GM19193 (cell line): ENCODE results near the gene ZNF12.

Experiments
- POLR2A ChIP-seq: IDR thresholded peaks from 4 replicates; pipeline ENCODE4 v1.6.1; 2011; ENCODE audit not compliant: insufficient read depth, insufficient read length; ENCODE audit errors: extremely low read depth

ZNF12 gene

GRCh38 chr7:6680146-6680545 lies 26.6 kb downstream of the ZNF12 start:
- no peak for TF ChIP-seq POLR2A

DNA sequence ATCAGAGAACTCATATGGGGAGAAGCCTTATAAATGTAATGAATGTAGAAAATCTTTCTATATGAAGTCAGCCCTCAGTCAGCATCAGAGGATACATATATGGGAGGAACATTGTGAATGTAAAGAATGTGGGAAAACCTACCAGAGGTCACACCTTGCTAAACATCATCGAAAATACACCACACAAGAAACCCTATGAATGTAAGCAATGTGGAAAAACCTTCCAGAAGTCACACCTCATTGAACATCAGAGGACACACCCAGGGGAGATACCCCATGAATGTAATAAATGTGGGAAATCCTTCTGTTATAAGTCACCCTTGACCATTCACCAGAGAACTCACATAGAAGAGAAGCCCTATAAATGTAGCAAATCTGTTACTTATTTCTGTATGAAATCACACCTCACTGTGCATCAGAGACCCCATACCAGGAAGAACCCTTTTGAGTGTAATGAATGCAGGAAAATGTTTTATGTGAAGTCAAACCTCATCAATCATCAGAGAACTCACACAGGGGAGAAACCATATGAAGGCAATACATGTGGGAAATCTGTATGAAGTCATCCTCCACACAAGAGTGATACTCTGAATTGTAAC lies 30.8 kb downstream of the ZNF12 start:
- TF ChIP-seq POLR2A = no peak

- TF ChIP-seq POLR2A = no peak
Observed at GRCh38 chr7:6658618-6659345, 48.0 kb downstream of the ZNF12 start.

DNA sequence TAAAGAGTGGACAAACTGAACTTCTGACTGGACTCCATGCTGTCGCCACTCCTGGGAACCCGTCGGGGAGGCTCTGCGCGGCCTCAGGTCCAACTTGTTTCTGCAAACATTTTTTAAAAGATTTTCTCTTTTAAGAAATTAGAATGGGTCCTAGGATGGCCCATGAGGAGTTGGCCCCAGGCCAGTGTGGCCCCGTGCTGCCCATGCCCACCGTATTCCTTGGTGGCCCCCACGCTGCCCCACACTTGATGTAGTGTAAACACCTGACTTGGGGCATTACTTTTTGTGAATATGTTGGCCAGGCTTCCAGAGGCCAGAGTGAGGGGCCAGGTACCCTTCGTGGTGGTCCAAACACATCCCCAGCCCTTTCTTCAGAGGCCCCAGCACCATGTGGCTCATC lies 50.3 kb downstream of the ZNF12 start:
- no peak for TF ChIP-seq POLR2A

DNA sequence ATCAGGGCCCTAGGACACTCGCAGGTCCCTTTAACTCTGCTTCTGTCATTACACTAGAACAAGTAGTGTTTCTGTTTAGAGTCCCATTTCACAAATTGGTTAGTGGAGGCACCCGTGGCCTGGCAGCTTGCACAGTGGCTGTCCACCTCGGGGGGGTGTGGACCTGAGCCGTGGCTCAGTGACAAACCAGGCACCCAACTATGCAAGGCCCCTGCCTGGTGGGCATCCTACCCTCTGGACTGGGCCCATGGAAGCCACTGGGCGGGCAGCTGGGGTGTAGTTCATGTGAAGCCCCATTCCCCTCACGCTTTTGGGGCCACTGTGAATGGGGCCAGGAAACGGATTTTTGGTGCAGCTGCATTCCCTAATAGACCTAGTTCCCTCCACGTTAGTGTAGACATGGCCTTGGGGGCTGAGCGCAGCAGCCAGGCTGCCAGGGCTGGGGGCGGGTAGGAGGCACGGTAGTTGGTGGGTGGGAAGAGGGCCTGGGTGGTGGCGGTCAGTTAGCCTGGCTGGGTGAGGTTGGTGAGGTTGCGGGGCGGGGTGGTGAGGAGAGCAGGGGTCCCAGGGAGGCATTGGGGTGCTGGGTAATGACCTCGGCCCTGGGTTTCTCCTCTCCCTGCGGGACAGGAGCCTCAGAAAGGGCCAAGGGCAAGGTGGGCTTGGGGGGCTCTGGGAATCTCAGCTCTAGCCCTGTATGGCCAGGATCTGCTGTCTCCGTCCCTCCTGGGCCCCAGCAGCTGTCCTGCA lies 50.9 kb downstream of the ZNF12 start:
- no peak for TF ChIP-seq POLR2A

DNA sequence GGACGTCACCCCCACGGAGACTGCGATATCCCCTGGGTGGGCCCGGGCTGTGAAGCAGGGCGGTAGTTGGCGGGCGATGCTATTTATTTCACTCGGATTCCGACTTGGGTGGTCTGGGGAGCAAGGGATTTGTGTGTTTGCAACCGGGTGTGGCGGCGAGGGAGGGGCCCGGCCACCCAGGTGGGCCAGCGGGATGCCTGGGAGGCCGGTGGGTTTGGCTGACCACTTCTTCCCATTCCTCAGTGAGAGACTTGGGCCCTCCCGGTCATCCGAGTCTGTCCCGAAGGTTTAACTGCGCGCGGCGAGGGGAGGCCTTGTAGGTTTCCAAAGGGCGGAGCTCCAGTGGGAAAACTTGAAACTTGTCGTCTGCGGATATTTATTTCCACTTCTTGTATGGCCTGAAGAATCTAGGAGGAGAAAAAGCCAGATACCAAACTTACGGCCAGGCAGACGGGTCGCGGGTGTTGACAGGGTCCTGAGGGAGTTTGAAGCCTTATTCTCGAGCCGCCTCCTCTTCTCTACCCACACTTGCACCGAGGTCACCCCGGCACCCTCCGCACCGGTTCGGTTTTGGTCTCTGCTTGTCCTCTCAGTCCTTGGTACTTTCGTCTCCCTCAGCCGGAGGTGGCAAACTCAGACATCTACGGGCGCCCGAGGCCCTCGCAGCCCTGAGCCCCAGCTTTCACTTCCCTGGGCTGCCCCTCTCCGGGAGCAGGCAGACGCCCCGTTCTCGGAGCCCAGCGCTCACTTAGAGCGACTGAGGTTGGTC lies 51.7 kb downstream of the ZNF12 start:
- TF ChIP-seq POLR2A = no peak

GRCh38 chr7:6654113-6654841 lies 52.5 kb downstream of the ZNF12 start:
- no peak for TF ChIP-seq POLR2A

GRCh38 chr7:6653071-6654003 lies 53.4 kb downstream of the ZNF12 start:
- TF ChIP-seq POLR2A = no peak

- no peak for TF ChIP-seq POLR2A
Observed at GRCh38 chr7:6652446-6653011, 54.2 kb downstream of the ZNF12 start.

DNA sequence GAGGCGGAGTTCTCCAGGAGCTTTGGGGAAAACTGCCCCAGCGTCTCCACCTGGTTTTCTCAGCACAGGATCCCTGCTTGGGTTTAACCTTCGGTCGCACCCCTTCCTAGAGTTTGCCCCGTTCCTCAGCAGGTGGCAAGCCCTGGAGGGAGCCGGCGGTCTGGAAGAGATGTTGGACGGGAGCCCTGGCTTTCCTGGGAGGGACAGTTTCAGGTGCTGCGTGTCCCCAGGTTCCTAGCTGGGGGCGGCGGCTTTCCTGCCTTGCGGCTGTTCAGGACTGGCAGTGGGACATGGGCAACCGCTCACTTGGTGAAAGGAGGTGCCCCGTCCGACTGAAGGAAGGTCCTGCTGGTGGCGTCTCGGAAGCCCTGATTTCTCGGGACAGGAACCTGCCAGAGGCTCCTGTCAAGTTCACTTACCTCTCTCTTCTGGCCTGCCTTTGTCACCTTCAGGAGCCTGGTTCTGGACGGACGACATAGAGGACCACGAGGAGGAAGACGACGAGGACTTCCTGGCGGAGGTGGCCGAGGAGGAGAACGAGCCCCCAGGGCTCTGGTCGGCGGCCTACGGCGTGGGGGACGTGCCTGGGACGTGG lies 54.8 kb downstream of the ZNF12 start:
- TF ChIP-seq POLR2A = no peak

GRCh38 chr7:6650521-6651011 lies 56.2 kb downstream of the ZNF12 start:
- TF ChIP-seq POLR2A = no peak

GRCh38 chr7:6650086-6650485 lies 56.7 kb downstream of the ZNF12 start:
- TF ChIP-seq POLR2A = no peak

DNA sequence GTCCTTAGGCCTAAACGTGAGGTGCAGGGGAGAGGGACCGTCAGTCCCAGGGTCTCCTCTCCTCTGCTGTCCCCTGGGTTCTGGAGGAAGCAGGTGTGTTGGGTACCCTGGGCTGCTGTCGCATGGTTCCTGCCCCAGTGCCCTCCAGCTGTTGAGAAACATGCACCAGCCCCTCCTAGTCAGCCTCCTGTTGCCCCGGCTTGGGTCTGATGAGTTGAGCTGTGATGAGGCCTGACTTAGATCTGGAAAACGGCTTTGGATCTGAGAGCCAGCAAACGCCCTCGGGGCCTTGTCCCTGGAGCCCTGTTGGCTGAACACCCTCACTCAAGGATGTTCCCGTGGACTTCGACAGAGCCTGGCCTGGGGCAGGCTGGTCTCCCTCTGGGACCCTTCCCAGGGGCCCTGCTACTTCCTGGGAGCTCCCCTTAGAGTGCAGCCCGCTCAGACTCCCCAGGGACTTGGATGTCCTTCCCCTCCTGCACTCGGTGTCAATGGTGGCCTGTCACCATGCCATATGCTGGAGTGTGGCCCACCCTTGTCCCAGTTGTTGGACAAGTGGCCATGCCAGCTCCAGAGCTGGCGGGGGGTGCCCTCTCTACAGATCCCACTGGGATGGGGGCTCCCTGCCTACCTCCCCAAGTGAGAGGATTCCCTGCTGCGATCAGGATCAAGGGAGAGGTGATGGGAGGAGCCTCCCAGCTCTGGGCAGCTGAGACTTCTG lies 57.3 kb downstream of the ZNF12 start:
- no peak for TF ChIP-seq POLR2A

DNA sequence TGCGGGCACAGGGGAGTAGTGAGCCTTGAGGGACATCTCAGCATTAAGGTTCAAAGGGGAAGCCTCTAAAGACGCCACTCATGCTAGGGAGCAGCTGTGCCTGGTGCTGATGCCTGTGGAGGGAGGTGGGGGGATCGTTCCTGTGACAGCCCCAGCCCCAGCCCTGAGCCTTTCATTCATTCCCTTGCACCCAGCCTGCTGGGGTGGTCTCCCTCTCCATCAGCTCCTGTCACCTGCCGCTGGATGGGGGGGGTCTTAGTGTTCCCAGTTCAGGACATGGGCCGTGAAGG lies 58.0 kb downstream of the ZNF12 start:
- no peak for TF ChIP-seq POLR2A
